ENCODE measurements around the gene AADACL4.

AADACL4 gene

DNA sequence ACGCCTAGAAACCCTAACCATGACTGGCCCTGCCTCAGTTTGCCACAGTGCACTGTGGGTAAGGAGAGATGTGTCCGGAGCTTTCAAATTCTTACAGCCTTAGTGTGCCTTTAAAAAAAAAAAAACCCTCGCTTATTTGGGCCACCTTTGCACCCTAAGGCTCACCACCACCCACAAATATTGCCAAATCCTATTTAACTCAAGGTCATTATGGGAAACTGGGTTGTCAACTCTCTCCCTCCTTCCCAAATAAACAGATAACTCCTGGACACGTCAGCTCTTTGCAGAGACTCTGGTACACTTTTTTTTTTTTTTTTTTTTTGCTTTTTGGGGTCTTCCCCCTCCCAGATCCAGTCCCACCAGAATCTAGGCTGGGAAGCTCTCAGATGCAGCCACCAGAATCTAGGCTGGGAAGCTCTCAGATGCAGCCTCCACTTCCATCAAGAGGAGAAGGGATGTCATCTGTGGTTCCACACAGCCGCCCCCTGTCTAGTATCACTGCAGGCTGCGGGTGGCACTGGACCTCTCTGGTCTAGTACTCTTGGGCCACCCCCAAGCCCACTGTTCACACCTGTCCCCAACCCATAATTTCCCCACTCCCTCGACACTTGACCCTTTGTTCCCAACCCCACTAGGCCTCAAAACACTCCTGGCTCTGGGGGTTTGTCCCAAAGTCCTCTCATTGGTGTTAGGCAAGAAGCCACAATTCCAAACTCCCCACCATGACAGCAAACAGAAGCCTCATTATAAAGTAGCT lies 29.3 kb upstream of the AADACL4 start:
- no peak for DNase-seq

DNA sequence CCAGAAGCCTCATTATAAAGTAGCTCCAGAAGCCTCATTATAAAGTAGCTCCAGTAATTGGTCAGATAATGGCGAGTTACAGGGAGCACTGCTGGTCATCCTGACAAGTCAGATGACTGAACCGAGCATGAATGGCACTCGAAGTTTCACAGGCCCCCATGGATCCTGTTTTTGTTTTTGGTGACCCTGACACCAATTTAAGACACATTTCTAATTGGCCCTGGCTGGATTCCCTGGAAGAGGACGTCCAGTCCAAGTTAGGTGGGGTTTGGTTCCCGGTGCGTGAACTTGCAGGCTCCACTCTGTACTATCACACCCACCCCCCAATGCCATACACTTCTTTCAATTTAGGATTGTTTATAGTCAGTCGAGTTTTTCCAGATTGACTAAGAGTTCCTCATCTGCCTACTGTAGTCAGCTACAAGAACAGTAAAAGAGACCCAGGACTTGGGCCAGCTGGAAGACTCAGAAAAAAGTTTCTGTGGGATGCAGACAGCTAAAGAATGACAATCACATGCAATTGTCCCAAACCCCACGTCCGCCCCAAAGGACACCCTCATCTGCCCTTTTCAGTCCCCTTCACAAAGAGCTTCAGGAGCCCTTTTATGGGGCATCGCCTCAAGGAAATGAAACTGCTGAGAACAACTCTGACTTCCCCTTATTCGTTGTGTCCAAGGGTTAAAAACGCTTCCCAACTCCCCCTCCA lies 28.6 kb upstream of the AADACL4 start:
- DNase-seq = no peak

DNA sequence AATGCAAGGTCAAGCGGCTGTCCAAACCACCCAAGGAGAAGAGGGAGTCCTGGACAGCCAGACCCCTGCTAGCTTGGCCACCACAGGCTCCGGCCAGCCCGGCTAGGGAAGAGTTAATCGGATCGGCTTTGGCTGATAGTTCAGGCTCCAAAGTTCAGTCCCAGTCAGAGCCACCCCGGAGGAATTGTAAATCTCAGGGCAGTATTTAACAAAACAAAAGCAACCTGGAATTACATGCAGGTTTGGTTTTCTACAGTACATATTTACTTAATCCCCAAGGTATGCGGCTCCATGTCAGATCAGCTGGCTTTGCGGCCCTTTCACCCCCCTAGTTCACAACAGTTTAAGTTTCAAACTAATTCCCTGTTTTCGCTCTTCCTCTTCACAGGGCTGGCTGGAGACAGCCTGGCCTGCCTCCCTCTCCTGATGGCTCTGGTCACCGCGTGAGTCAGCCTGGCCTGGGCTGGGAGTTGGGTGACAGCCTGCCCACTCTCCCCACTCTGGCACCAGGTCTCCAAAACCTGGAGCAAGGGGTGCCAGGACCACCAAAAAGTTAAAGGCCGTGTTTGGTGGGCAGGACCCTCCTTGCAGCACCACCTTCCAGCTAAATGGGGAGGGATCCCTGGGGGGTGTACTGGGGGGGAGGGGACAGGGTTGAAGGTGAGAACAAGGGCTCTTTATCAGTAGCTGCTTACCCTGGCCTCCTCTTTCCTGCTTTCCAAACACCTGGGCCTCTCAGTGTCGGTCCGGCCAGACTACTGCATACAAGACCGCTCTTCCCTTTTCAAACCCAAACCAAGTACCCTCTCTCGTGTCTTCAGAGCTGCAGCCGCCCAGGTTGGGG lies 27.8 kb upstream of the AADACL4 start:
- no peak for DNase-seq

DNA sequence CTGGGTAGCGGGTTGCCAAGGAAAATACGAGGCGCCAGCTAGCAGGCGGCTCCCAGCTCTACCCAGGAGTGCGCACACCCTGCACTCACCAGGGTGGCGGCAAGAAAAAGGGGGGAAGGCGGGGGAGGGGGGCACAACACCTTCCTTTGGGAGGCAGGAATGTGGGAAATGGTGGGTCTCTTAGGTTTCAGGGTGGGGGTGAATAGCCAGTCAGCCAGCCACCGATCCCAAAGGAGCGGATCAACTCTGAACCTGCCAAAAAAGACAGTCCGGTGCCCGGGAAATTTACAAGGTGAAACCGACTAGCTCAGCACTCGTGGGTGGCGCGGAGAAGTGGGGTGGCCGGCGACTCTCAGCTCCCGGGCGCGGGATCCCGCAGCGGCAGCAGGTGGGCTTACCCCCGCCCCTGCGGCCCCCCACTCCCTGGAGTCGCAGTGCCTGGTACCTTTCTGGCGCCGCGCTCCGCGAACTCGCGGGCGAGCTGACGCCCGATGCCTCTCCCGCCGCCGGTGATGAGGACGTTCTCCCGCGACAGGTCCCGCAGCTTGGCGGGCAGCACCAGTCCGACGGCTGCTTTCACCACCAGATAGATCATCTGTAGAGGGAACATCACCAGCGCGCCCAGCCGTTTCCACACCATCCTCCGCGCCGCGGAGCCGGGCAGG lies 27.0 kb upstream of the AADACL4 start:
- DNase-seq = peak; percentile 11

DNA sequence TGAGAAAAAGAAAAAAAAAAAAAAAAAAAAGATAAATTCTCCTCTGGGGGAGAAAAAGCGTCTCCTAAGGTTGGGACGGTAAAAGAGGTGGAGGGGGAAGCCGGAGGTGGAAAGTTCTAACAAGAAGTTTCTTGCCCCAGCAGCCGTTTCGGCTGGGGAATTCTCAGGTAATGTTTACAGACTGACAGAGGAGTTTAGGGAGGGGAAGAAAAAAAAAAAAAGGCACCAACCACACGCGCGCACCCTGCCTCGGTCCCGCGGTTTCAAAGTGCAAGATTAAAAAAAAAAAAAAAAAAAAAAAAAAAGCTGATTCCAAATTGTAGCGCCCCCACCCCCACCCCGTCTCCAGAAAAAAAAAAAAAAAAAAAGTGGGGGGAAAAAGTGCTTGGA lies 26.4 kb upstream of the AADACL4 start:
- no peak for DNase-seq

DNA sequence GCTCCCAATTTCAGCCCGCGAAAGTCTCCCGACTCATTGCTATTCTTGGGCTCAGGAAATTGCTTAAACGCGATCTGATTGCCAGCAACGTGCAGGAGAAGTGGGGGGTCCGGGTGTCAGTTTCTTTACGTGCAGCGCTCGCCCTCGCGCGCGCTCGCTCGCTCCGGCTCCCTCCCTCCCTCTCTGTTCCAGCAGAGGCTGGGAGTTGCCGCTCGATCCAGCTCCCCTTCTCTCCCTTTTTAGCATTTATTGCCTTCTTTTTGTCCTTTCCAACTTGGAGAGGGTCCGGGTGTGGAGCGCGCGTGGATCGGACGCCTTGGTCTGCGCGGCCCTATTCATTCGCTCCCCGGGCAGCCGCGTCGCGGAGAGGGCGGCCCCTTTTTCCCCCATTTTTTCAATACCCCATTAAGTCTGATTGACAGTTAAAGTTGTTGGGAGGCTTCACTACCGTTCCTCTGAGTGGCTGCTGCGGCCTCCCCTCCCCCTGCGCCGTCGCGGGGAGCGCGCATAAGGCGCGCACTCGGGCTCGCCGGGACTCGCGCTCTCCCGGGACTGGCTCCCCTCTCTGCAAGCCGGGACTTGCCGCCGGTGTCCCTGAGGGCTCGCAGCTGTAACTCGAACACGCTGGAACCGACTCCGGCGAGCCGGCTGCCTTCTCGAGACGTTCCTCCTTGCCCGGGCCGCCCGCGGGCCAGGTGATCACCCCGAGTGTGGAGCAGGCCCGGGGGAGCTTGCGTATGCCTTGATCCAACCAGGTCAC lies 25.8 kb upstream of the AADACL4 start, which contains the start of gene DHRS3:
Gene DHRS3 (minus strand): TSS at position 310 of the 760 bp plus-strand sequence. CDS start 862 bp downstream, outside the sequence.
- DNase-seq = peak; percentile 19

DNA sequence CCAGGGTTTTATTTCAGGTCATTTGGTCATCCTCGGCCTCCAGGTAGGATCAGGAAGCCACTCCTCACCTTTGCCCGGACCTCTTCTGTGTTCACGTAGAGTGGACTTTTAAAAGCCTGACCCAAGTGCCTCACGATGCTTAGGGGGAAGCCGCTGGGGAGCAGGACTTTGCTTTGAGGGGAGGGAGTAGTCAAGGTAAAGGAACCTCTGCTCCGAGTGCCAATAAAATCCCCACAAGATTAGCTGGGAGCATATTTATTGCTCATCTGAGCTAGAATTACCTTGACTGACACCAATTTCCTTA lies 25.3 kb upstream of the AADACL4 start:
- DNase-seq = no peak

DNA sequence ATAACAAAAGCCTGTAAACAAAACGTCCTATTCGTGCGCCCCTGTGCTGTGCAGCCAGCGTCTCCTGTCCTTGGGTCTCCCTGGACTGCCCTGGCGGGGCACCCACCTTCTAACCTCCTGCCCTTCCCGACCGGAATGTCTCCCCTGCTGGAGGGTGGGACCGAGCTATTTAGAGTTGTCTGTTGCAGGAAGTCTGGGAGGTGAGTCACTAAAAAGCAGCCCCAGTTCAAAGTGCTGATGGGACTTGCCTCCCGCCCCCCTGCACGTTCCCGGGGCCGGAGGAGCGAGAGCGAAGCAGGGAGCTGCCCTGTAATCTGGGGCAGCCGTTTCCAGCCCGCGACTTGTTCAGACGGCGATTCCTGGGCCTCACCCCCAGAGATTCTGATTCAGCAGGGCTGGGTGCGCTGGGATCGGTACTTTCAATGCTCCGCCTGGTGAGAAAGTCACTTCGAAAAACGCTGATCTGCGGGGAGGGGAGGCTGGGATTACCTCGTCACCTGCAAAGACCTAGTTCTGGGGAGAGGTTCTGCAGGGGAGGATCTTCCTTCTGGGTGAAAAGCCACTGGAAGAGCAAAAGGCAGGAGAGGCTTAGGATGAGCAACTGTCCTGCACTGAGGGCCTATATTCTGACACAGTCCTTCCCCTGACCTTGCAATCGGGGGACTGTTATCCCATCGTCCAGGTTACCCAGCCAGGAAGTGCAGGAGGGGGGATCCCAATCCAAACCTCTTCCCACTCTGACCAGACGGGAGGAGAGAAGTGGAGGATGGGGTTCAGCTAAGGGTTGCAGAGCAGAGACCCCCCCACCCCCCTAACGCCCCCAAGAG lies 24.7 kb upstream of the AADACL4 start:
- no peak for DNase-seq

DNA sequence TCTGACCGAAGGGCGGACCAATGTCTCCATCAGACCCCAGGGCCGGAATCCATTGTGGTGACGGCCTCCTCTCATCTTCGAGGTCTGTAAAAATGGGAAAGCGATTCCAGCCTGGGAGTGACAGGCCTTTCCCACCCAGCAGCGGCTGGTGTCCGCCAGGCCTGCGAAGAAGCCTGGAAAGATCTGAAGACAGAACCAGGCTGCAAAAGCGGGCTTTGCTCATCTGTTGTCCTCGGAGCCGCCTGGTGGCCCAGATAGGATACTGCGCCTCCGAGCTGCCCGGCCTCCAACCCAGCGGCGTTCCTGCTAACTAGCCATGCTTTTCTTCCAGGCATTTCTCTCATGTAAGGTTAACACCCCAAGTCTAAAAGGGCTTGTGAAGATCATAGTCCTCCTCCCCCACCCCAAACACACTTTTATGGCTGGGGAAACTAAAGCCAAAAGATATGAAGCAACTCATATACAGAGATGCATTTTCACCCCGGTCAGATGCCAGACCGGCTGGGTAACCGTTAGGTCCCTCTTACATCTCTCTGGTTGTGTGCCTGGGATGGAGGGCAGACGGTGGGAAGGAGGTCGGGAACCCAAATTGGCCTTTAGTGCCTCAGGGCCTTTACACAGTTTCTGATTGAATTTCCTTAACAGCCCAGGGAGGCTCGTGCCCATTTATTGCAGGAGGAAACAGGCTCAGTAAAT lies 23.9 kb upstream of the AADACL4 start:
- peak; percentile 26 for DNase-seq

DNA sequence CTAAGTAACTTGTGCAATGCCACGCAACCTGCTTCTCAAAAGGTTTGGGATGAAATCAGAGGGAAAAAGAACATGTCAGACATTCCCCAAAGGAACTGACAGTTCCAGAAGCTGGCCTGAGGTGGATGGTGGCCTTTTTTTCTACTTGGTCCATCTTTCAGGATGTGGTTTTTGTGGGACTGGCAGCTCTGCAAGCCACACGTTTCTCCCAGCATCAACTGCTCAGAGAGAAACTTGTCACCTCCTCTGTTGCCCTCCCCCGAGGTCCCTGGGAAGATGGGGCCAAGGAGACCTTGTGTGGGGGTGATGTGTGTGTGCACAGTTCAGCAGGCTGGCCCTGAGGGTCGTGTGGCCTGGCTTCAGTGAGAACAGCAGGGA lies 23.4 kb upstream of the AADACL4 start:
- no peak for DNase-seq

DNA sequence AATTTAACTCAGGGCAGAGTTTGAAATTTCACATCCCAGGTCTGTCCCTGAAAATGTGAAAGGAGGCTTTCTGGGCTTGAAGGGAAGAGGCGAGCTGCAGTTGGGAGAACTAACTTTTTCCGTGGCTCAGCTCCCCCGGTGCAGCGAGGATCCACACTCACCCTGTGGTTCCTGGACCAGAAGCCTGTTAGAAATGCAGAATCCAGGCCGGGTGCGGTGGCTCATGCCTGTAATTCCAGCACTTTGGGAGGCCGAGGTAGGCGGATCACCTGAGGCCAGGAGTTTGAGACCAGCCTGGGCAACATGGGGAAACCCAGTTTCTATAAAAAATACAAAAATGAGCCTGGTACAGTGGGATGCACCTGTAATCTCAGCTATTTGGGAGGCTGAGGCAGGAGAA lies 23.0 kb upstream of the AADACL4 start:
- no peak for DNase-seq

DNA sequence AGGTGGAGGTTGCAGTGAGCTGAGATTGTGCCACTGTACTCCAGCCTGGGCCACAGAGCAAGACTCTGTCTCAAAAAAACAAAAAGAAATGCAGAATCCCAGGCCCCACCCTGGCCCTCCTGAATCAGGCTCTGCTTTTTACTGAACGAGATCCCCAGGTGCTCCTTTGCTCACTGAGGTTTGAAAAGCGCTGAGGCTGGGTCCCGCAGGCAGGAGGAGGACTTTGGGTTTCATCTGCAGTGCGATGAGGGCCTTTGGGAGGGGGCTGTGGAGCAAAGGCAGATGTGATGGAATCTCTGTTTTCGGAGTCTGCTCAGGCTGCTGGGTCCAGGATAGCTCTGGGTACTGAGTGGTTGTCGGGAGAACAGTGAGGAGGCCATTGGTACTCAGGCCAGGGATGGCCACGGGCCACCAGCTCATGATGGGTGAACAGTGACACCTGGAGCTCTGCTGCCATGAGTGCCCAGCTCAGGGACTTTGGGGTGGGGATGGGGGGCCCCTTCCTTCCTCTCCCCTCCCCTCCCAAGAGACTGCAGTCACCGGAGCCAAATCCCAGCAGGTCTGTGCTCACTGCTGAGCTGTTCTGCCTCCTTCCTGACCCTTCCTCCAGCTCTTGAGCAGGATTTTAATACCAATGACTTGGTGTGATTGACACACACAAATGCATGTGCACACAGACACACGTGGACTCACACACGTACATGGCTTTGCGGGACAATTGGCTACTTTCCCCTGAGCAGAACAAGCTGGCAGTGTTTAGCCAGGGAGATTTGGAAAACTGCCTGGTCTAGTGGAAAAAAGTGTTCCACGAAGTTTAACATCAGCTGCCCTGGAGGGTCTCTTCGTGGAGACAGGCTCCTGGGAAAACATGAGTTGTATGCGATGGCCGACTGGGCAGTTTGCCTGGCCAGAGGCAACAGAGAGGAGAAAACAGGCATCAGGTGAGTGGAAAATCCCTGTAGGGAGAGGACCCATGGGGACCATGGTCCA lies 22.2 kb upstream of the AADACL4 start:
- no peak for DNase-seq

DNA sequence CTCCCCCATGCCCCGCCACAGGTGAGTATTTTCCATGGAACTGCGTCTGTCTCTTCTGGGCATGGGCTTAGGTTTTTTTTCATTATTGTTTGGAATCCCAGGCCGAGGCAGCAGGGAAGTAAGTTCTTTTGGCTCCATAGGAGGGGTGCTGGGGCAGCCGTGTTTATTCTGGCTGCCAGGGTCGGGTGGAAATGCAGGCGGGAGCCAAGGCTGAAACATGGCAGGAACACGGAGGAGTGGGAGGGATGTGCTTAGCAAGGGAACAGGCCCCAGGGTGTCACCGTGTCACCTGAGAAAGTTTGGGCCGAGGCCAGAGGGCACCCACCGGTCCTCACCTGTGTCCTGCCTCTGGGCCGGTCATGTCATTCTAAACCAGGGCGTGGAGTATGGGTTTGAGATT lies 21.4 kb upstream of the AADACL4 start:
- no peak for DNase-seq

DNA sequence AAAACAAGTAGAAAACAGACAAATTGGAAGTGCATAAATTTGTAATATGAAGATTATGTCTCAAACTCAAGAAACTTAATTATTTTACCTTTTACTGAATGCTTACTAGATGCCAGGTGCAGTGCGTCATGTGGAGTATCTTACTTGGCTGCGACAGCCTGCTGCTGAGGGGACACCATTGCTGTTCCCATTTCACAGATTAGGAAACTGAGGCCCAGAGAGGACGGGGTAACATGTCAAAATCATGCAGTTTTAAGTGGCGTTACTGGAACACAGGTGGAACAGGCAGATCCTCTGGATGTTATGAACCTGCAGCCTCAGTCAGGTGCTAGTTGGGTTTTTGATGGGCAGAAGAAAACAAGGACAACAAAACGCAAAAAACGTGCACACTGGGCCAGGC lies 18.6 kb upstream of the AADACL4 start:
- no peak for DNase-seq

DNA sequence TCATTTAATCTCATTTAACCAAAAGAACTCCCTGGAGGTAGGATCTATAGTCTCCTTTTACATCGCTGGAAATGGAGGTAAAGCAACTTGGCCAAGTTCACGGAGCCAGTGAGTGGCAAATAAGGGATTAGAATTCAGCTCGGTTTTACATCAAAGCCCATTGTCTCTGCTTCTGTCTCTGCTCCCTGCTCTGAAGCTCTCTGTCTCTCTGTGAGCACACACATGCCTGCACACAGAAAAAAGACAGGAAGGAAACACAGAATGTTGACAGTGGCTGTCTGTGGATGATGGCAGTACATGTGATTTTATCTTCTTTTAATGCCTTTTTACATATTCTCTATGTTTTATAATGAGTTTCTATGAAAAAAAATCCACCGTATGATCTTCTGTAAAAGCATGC lies 17.0 kb upstream of the AADACL4 start:
- DNase-seq = no peak

DNA sequence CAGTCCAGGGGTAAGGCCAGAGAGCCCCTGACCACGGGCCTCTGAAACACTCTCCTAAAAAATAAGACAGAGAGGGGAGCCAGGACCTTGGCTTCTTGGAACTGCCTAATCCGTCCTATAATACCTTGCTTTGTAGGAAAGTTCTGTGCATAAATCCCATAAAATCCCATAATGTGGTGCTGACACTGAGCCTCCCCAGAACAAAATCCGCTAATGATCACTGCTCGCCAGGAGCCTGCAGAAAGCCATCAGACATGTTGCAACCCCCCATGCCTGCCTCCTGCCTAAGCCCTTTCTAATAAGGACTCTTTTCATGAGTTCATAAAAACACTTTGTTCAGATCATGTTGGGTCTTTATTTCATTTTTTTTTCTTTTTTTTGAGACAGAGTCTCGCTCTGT lies 16.6 kb upstream of the AADACL4 start:
- no peak for DNase-seq

DNA sequence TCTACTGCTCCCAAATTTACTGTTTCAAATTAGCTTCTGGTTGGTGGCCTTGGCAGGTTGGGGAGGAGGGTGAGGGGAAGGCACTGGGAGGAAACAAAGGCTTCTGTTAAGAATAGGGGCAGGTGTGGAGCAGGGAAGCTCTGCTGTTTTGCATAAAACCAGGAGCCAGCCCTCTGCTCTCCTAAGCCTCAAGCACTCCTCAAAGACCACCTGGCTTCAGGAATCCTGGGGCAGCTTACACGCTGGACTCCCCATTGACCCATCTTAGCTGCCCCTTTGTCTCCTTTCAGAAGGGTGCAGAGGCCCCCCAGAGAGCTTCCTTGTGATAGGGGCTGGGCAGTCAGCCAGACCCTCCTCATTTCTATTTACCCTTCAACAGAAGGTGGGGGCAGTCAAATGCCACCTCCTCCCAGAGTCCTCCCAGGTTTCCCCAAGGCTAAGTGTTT lies 14.4 kb upstream of the AADACL4 start:
- DNase-seq = no peak

DNA sequence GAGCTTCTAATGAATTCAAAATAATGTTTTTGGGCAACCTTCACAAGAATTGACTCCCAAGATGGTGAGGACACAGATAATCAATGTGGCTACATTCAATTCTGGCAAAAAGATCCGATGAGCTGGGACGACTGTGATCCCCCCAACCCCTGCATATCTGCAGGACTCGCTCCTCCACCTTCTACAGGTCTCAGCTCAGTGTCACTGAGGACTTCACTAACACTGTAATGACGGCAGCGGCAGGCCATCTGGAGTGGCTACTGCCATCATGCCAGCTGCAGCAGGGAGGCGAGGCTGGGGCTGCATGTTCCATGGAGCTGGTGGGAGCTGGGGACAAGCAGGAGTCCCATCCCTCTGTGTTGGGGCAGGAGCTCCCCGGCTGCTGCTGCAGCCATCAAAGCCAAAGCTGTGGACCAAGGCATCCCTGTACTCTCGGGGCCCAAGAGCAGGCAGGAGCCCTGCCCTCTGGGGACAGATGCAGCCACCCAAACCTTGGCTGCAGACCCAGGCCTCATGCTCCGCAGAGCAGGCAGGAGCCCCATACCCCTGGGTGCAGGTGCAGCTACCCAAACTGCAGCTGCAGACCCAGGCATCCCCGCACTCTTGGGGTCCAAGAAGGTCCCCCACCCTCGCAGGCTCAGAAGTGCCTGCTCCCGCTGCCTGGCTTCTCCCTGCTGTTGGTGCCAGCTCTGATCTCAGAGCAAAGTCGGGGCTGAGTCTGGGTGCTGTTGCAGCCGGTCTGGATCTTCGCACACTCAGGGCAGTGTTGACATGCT lies 13.7 kb upstream of the AADACL4 start:
- DNase-seq = no peak
